Astrocyte (in vitro differentiated cells and primary cell): Measurements from ENCODE around the gene BRD4. TPM values are rescaled to one million over a fixed set of nuclear protein-coding genes. Genes with fewer than 3 reads are reported as not detected.
A peak's percentile ranks its signal among the peaks of the same experiment; 100 is the strongest.

ENCODE experiments used
- DNase-seq: peaks from one replicate; pipeline ENCODE4 v3.0.0-alpha.2; 2010; ENCODE audit warnings: low read depth
- FAIRE-seq: peaks from 2 replicates; lab custom pipeline; 2011; peaks lifted over from hg19 to GRCh38; lab: Jason Lieb, UNC
- H2AFZ ChIP-seq: 2 replicates; pipeline ENCODE4 v1.6.0; 2012; ENCODE audit warnings: low read depth, low read length, inconsistent platforms
- H3K27ac ChIP-seq: 2 replicates; pipeline ENCODE4 v1.5.1; 2011; ENCODE audit warnings: low read depth, low read length, inconsistent platforms
- H3K27me3 ChIP-seq: 2 replicates; pipeline ENCODE4 v1.6.0; 2011; ENCODE audit warnings: low read length, inconsistent platforms; ENCODE audit not compliant: insufficient read depth
- H3K36me3 ChIP-seq: 2 replicates; pipeline ENCODE4 v1.5.1; 2011; ENCODE audit warnings: low read length, inconsistent platforms; ENCODE audit not compliant: insufficient read depth
- H3K4me1 ChIP-seq: 2 replicates; pipeline ENCODE4 v1.5.1; 2011; ENCODE audit warnings: low read length, inconsistent platforms; ENCODE audit not compliant: insufficient read depth
- H3K4me2 ChIP-seq: 2 replicates; pipeline ENCODE4 v1.6.0; 2012; ENCODE audit warnings: low read length, inconsistent platforms
- H3K4me3 ChIP-seq: 2 replicates; pipeline ENCODE4 v1.5.1; 2011; ENCODE audit warnings: low read depth, mild to moderate bottlenecking, low read length, inconsistent platforms; ENCODE audit not compliant: insufficient read depth
- H3K79me2 ChIP-seq: 2 replicates; pipeline ENCODE4 v1.6.0; 2012; ENCODE audit warnings: mild to moderate bottlenecking, low read length, inconsistent platforms; ENCODE audit not compliant: insufficient read depth
- H3K9ac ChIP-seq: 2 replicates; pipeline ENCODE4 v1.6.0; 2012; ENCODE audit warnings: mild to moderate bottlenecking, low read length, inconsistent platforms
- H3K9me3 ChIP-seq: 2 replicates; pipeline ENCODE4 v1.5.1; 2012; ENCODE audit warnings: low read depth, mild to moderate bottlenecking, low read length, inconsistent platforms; ENCODE audit not compliant: insufficient read depth
- H4K20me1 ChIP-seq: 2 replicates; pipeline ENCODE4 v1.6.0; 2012; ENCODE audit warnings: low read length, inconsistent platforms; ENCODE audit not compliant: insufficient read depth
- H3K27ac Mint-ChIP-seq: one replicate; pipeline ENCODE4 v1.8.0; 2021; ENCODE audit warnings: mild to moderate bottlenecking, mixed read lengths; ENCODE audit not compliant: unreplicated experiment
- H3K27me3 Mint-ChIP-seq: one replicate; pipeline ENCODE4 v1.8.0; 2021; ENCODE audit warnings: low read depth, mixed read lengths; ENCODE audit not compliant: unreplicated experiment
- H3K36me3 Mint-ChIP-seq: one replicate; pipeline ENCODE4 v1.8.0; 2021; ENCODE audit warnings: low read depth, mixed read lengths; ENCODE audit not compliant: unreplicated experiment
- H3K4me1 Mint-ChIP-seq: one replicate; pipeline ENCODE4 v1.8.0; 2021; ENCODE audit warnings: low read depth, mixed read lengths; ENCODE audit not compliant: unreplicated experiment
- H3K4me3 Mint-ChIP-seq: one replicate; pipeline ENCODE4 v1.8.0; 2021; ENCODE audit warnings: mild to moderate bottlenecking, moderate library complexity, mixed read lengths; ENCODE audit not compliant: unreplicated experiment
- H3K9me3 Mint-ChIP-seq: one replicate; pipeline ENCODE4 v1.8.0; 2021; ENCODE audit warnings: mild to moderate bottlenecking, mixed read lengths; ENCODE audit not compliant: unreplicated experiment
- CTCF ChIP-seq: IDR thresholded peaks from 2 replicates; pipeline ENCODE4 v1.5.1; 2011; ENCODE audit warnings: low read depth, mild to moderate bottlenecking, inconsistent platforms, low read length, moderate library complexity; ENCODE audit not compliant: insufficient read depth
- EZH2 ChIP-seq: IDR thresholded peaks from 2 replicates; pipeline ENCODE4 v1.6.1; 2012; ENCODE audit warnings: mild to moderate bottlenecking, low read length, inconsistent platforms; ENCODE audit not compliant: insufficient read depth
- total RNA-seq: library from RNA; stranded (reverse); gene quantifications from 2 replicates; pipeline ENCODE4 v1.2.1, GENCODE V29; 2021

Gene BRD4
- total RNA-seq, 1 donor from 2014 or later = 128 TPM

DNA sequence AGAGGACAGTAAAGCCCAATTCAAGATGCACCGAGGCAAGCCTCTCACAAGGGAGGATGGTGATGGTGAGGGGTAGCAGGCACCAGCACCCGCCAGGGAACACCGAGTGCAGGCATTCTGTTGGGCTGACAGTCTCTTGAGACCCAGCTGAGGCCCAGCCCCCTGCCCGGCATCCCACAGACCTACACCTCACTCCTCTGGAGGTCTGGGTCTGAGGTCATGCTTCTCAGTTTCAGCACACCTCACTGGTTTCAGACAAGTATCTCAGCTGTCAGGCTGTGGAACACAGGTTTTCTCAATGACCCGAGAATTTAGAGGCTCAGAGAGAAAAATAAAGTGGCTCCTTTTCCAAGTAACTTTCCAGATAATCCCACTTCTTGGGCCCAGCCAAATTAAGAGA, 72.4 kb downstream of the BRD4 start:
- Mint-ChIP-seq H3K27ac (no peak overlapping the region), H3K36me3 (peaks cover 18% of the 10 kb centered on the region), H3K4me1 (no peaks in the 10 kb centered on the region), H3K27me3 (no peaks in the 10 kb centered on the region), H3K4me3 (no peak overlapping the region), H3K9me3 (no peaks in the 10 kb centered on the region)
- no peak for DNase-seq
- no peak overlapping the region for H3K4me2 ChIP-seq
- no peak overlapping the region for H3K27ac ChIP-seq
- H3K9me3 ChIP-seq = no peaks in the 10 kb centered on the region
- H3K9ac ChIP-seq = no peak overlapping the region
- H2AFZ ChIP-seq = no peak overlapping the region
- peaks cover 64% of the 10 kb centered on the region for H3K36me3 ChIP-seq
- no peaks in the 10 kb centered on the region for H3K4me1 ChIP-seq
- no peak overlapping the region for H3K4me3 ChIP-seq
- peaks cover 82% of the 10 kb centered on the region for H3K79me2 ChIP-seq
- no peak for FAIRE-seq
- no peaks in the 10 kb centered on the region for H3K27me3 ChIP-seq
- peaks cover 93% of the 10 kb centered on the region for H4K20me1 ChIP-seq
- TF ChIP-seq CTCF (no peak), EZH2 (no peak)

DNA sequence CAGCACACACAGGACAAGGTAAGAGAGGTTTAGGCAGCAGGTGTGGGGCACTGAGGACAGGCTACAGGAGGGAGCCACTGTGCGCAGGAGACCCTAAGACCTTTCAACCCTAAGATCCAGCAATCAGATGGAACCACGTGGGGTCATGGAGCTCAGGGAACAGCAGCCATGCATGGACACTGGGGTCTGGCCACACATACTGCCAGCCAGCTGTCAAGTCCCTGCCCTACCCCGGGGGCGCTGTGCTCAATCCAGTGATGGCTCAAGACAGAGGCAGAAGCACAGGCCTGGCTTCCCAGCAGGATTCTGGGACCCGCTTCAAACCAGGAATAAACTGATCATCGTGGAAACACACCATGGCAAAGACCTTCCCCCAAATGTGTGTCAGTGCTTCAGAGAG, 74.6 kb downstream of the BRD4 start:
- FAIRE-seq = no peak
- Histone ChIP-seq H3K79me2 (peaks cover 82% of the 10 kb centered on the region), H4K20me1 (peaks cover 93% of the 10 kb centered on the region)

More for the DNA sequence above, 74.6 kb downstream of the BRD4 start:
- Mint-ChIP-seq H3K4me3 (no peak overlapping the region), H3K9me3 (no peaks in the 10 kb centered on the region), H3K27me3 (no peaks in the 10 kb centered on the region), H3K36me3 (peaks cover 14% of the 10 kb centered on the region), H3K4me1 (no peaks in the 10 kb centered on the region), H3K27ac (peak overlapping the region; percentile 18)
- Histone ChIP-seq H3K9me3 (no peaks in the 10 kb centered on the region), H3K9ac (no peak overlapping the region), H3K4me3 (no peak overlapping the region), H3K4me1 (peaks cover 7% of the 10 kb centered on the region), H3K27ac (no peak overlapping the region), H3K4me2 (no peak overlapping the region), H3K27me3 (no peaks in the 10 kb centered on the region), H3K36me3 (peaks cover 54% of the 10 kb centered on the region), H2AFZ (no peak overlapping the region)
- TF ChIP-seq EZH2 (no peak), CTCF (no peak)
- no peak for DNase-seq
